Myocyte (in vitro differentiated cells): ENCODE results near the gene TMEM30A. TPM values are rescaled to one million over a fixed set of nuclear protein-coding genes. Genes with fewer than 3 reads are reported as not detected.

Experiments
- DNase-seq: peaks from one replicate; pipeline ENCODE4 v3.0.0-alpha.2; 2012; ENCODE audit warnings: low read depth
- total RNA-seq: library from RNA; depleted of rRNA; stranded (reverse); fragments of >200 nt; gene quantifications from 2 replicates; pipeline ENCODE4 v1.2.3, GENCODE V29; 2014

The TMEM30A gene
- total RNA-seq, 1 donor from 2014 or later, result 118 TPM

DNA sequence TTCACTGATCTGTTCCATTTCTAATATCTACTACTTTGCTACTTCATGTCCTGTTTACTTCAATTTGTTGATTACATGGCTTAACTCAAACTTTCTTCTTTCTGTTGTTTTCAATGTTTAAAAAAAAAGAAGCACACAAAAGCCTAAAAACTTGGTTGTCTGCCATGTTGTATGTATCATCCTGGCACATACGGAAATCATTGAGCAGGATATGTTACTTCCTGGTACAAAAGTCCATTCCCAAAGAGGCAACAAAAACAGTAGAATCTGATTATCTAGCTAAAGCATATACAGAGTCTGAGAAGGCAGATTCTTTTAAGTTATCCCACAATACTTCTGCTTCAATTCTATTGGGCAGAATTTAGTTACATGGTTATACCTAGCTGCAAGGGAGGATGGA lies 64.2 kb downstream of the TMEM30A start:
- no peak for DNase-seq

DNA sequence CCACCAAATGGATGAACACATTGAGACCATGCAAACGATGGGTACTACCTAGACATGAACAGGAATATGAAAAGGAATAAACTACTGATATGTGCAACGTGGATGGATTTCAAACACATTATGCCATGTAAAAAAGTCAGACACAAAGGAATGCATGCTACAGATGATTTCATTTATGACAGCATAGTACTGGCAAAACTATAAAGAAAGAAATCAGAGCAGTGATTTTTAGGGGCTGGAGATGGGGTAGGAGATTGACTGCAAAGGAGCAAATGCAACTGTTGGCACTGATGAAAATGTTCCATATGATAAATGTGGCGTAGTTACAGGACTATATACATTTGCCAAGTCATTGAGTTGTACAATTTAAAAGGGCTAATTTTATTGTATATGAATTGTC lies 65.3 kb downstream of the TMEM30A start:
- DNase-seq, result no peak

DNA sequence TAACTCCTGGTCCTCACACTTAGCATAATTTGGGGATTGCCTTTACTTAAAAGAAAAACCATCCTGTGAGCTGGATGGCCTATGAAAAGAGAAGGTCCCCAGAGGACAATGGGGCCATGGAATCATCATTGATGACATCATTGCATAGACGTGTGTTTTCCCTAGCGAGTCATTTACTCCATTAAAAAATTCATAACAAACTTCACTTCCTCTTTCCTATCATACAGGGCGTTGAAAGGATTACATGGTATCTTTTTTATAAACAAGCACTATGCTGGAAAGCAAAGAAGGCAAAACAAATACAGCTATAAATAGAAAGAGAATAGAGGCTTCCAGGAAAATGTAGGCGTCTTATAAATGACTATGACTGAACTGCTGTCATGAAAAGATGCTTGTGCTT lies 67.4 kb downstream of the TMEM30A start:
- DNase-seq, result peak; percentile 39

DNA sequence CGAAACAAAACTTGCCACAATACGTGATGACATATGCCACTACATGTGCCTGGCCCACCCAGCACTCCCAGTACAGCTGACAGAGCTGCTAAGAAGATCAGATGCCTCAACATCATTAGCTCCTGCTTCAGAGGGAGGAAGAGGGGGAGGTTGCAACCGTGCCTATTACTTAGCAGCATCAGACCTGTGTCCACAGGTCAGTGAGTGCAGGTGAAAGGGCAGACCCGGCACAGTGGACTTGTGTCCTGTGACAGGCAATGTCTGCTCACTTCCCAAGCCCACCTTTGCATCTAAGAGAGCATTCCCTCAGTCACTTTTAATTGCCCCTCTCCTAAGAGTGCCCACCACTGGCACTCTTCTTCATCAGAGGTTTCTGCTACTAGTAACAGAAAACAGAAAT lies 69.3 kb downstream of the TMEM30A start:
- DNase-seq, result no peak

DNA sequence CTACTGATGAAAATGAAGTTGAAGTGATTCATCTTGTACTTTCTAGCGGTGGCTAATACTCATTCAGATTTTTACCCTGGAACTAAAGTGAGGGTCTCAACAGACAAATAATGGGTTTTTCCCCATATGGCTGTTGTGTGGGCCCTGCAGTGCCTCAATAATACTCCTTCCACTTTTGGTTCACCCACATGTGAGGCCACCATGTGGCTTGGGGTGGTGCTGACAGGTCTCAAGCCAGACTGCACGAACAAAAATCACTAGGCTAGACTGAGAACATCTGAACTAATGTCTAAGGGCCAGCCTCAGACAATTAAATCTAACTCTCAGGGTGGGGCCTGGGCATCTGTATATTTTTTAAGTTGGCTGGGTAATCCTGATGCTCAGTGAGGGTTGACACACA lies 70.9 kb downstream of the TMEM30A start:
- no peak for DNase-seq

DNA sequence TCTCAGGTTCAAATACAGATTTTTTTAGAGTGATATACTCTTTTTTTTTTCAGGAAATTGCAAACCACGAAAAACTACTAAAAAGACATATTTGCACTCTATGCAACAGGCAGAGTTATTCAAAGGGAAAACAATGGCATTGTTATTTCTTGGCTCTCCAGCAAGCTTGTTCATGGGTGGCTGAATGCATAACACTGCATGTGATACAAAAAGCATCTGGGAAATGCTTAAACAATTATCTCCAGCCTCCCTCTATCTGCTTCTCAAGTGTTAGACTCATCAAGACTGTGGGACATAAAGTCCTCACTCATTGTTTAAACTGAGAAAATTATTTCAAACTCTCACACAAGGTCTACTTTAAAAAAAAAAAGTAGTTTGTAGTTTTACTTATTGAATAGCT lies 71.5 kb downstream of the TMEM30A start:
- no peak for DNase-seq

DNA sequence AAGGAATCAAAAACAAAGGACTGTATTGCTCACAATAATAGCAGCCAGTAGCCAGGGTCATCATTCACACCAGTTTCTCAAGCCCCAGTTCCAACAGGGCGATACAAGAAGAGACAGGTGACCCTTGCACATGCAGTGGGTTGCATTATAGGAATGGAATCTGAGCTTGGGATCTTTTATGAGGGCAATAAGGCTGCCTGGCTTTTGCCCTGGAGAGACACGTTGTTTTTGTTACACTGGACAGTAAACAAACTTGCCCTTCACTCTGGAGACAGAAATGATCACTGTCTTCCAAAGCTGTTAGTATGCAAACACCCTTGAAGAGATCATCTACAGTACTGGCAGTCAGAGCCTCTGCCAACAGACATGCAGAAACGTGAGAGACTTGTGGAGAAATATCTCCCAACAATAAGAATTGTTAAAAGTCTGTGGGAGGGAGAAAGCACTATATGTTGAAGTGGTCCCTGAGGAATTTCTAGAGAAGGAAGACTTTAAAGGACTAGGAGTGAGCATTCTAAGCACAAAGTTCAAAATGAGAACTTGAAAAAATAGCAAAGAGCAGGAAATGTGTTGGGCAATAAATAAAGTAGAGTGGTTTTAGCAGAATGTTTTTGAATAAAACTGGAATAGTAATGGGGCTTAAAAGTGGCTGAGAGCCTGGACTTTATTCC lies 72.5 kb downstream of the TMEM30A start:
- no peak for DNase-seq

DNA sequence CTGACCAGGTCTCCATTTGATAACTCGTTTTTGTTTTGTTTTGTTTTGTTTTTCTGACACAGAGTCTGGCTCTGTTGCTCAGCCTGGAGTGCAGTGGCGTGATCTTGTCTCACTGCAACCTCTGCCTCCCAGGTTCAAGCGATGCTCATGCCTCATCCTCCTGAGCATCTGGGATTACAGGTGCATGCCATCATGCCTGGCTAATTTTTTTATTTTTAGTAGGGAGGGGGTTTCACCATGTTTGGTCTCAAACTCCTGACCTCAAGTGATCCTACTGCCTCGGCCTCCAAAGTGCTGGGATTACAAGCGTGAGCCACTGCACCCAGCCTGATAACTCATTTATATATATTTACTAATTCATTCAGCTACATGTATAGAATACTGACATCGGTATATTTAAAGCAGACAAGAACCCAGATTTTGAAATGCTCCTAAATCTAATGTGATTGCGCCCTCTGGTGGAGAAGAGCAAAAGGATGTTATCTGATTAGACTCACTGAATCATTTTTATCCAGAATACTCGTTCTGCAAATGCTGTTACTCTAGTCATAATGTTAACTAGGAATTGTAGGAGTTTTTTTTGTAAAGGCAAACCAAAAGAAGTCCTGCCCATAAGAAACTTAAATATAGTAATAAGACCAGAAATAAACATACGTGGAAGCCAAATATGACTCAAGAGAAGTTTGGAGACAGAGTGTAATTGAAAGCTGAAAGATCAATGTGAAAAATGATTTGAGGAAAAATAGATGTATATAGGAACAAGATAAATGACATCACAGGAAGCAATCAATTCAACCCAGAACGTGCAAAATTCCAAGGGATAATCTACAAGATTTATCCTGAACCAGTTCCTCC lies 73.5 kb downstream of the TMEM30A start:
- peak; percentile 75 for DNase-seq

DNA sequence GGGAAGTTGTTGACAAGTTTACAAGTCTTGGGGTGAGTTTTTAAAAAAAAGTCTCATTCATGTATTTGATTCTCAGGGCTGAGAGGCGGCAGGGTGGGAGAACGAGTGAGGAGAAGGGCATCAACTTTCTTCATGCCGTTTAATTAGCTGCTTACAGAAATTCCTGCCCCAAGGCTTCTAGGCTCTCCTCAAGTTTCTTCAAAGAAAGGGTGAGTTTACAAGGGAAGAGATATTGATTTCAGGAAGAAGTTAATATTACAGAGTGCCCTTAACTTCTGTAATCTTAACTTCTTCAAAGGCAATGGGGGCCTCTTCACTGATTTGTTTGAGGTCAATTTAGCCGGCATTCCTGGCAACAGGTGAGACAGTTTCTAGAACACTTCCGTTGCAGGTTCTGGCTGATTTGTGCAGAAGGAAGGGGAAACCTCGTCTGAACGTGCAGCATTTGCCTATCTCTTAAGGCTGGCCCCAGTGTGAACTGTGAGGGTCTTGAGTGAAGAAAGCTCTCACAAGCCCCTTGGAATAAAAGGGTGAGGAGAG lies 75.3 kb downstream of the TMEM30A start:
- no peak for DNase-seq

DNA sequence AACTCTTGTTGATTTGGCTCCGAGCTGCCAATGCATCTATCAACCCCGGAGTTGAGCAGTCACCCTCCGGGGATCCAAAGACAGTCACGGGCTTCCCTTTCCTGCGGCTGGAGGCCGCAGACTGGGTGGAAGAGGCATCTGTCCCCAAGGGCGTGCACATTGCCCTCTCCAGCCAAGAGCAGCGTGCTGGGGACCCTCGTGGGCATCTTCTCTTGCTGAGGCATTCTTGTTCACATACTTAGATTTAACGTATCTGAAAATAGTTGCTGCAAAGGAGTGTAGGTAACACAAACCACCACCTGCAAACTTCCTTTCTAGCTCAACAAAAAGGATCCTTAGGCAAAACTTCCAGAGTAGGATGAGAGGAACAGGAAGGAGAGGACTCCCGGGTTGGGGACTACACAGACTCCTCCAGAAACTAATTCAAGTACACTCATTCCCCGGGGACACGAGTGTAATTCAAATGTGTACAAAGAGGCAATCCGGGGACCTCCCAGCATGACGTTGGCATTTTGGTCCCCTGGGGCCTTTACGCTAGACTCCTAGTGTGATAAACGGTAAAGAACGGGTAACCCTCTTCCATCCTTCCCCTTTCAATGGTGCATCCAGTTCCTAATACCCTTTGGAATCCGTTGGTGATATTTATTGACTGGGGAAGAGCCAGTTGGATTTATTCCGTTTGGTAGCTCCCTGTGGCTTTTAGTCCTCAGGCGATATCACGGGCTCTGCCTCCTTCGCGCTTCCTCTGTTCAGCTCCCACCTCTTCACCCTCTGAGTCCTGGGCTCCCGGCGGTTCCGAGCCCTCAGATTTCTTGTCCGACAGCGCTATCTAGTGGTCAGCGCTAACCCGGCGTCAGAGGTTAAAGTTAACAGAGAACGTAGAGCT lies 76.1 kb downstream of the TMEM30A start:
- DNase-seq, result peak; percentile 88

DNA sequence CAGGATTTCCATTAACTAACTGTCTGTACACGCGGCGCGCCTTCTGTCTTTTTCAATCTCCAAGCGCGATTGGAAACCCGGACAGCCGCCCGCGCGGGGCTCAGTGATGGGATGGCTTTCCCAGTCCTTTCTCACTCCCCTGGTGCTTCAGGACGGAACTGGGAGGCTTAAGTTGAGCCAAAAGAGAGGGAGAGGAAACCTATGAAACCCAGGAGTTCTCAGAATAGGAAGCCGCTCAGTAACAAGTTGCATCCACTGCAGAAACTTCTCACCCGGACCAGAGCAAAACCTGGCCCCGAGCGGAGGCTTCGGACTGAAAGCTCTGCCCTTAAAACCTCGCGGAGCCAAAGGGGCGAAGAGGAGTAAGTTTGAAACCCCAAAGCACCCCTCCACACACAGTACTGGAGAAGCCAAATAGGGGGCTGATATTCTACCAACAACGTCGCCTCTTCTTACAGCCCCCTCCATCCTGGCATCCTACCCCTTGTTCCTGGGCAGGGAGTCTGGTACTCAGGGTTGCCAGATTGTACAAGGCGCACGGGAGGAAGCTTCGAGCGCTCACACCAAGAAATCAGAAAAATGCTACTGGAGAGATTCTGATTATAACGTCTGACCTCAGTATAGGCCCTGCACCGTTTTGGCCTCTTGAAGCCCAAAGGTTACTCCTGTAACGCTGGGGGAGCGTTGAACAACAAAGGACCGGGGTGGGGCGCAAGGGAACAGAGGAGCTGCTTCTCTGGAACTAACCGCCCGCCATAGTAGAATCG lies 77.8 kb downstream of the TMEM30A start:
- no peak for DNase-seq

DNA sequence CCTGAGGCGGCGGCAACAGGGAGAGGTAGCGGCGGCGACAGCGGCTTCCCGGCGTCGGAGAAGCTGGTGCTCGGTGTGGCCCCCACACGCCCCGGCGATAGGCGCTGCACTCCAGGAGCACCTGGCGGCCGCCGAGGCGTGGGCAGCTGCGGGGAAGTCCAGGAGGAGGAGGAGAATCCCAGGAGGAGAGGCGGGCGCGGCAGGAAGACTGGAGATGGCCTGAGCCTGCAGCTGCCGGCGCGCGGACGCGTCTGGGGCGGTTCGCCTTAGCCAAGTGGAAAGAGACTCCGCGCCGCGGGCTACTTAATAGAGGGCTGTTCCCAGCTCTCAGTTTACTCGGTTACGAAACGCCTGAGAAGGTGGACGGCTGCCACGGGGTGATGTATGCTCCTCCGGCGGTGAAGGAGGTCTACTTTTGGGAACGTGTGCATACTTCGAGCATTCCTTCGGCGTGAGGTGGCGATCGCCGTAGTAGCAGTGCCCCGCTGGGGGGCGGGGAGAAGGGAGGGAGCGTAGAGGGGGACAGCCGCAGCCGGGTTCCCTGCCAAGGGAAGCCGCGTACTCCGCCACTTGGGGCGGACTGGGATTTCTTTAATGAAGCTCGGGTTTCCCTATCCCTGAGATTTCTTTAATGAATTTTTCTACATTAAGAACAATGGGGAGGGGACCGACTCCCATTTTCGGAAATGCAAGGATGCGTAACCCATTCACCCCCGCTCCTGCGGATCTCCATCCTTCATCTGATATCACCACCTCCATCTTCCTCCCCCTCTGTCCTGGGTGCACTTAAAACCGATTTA lies 78.6 kb downstream of the TMEM30A start, which contains the start of gene COL12A1:
TSS of gene COL12A1 (minus strand) at position 278 of the 800 bp plus-strand sequence. CDS start 3,261 bp downstream, outside the sequence.
- DNase-seq, result peak; percentile 94

DNA sequence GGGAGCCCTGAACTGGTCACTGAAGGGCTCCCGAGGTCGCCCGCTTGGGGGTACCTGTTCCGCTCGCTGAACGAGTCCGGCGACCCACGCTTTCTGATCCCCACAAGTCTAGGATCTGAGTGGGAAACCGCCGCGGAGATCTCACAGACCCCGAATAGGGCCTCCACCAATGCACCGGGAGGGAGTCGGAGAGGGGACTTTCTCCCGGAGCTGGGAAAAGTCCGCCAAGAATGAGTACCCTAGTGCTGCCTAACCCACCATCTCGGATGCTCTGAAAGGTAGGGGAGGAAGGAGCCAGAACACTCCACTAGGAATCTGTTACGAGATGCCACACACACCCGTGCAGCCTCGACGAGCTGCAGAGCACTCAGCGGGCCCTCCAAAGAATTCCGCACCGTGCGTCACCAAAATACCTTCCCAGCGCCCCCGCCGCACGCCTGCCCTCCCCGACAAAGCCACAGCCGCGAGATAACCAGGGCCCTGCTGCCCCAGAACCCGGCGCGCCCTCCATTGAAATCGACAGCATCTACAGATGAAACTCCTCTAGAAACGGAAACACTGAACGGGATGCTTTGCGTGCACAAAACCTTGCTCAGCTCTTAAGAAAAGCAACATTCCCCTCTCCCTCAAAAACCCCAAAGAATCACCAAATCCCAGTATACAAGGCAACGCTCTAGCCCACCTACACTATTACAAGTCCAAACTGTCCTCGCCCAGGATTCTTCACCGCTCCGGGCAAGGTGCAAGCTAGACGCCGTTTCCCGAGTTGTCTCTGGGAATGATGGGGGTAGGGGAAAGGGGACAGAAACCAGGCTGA lies 79.4 kb downstream of the TMEM30A start:
- DNase-seq, result peak; percentile 65

DNA sequence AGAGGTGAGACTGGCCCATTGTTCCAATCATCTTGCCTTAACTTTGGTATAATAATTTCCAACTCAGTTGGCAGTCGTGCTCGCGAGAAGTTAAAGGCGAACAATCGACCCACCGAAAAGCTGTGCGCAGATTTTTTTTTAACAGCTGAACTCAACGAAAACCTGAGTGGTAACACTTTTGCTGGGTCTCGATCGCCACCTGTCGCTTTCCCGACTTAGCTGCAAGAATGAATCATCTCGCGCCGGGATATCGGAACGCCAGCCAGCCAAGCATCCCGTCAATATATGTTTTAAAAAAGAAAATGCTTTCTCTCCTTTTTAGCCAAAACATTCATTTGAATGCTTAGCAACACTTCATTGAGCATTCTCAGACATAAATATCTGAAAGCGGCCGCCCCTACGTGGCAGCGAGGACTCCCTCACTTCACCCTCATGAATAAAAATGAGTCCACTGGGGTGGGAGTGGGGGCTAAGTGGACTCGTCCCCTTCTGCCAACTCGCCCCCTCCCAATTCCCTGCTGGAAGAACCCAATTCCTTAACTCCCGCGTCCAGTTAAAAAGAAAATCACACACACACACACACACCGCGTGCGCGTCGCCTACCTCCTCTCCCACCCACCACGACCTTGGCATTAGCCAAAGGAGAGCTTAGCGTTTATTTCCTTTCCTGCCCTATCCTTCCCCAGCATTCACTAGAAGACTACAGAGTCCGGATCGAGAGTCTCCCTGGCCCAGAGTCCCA lies 80.2 kb downstream of the TMEM30A start:
- peak; percentile 90 for DNase-seq

DNA sequence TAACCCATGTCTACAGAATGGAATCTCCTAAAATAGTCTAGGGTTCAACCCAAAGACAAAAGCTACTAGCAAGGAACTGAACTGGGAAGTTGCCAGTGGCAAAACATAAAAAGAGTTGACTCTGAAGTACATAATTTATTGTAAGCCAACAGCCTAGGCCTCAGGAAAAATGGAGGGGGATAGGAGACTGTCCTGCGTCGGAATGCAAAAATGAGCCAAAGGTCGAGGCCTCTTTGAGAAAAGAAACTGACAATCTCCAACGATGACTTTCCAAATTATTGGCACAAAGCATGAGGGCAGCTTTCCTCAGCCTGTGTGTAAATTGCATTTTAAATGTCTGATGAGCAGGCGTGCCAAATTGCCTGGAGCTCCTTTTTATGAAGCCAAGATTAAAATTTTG lies 80.9 kb downstream of the TMEM30A start:
- DNase-seq, result peak; percentile 22
